Activated CD4-positive, alpha-beta T cell treated with anti-CD3 and anti-CD28 coated beads, Interleukin-2, amount 50 U/mL, for 1 hour (primary cell): ENCODE measurements around the gene MAP2.

Source experiments
- DNase-seq: peaks from one replicate; pipeline ENCODE4 v3.0.0-alpha.2; 2020

The MAP2 gene

GRCh38 chr2:209425471-209426071, 1.7 kb downstream of the MAP2 start:
- DNase-seq: no peak

- no peak for DNase-seq
These were observed 2.6 kb downstream of the MAP2 start for GRCh38 chr2:209426432-209426831.

DNA sequence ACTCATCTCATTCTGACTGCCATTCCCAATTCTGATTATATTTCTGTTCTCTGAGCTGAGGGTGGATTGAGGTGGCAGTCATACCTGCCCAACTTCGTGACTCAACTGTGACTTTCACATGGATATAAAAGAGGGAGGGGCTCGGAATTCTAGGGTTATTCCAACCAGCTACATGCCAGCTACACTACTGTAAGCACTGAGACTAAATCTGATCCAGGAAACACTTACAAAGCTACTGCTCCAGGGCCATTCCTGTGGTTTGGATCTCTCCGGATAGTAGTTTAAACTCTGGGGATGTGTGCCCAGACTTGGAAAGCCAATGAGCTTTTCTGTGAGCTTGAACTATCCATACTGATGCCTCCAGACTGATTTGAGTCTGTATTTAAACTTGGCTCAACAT, 7.9 kb downstream of the MAP2 start:
- no peak for DNase-seq

DNA sequence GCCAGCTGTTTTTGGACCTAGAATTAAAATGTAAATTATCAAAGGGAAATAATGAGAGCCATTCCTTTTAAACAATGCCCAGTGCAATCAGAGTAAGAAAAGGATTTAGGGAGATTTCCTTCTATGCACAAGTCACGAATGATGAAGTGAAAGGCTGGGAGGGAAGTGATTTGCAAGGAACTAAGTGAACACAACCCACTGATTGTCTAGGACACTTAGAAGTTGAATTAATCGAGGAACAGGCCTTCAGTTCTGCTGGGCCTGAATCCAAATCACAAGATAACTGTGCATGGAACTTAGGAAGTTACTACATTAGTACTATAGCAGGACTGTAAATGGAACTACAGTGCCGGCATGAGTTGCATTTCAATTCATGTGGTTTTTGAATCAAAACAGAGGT, 17.7 kb downstream of the MAP2 start:
- DNase-seq: no peak

GRCh38 chr2:209442939-209443338, 19.1 kb downstream of the MAP2 start:
- DNase-seq: no peak

DNA sequence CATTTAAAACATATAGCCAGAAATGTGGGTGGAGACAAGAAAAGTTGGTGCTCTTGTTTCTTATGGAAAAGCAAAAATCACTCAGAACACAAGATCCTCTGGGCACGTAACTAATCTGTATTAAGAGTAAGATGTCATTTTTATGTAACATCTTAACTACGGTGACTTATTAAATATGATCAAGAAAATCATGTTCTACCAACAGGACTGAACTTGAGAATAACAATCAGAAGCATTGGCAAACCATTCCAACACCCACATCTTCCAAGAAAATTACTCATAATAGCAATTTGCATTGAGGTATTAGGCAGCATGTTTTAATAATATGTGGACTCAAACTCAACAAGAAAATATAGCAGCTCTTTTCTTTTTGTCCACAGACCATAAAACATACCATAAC, 21.6 kb downstream of the MAP2 start:
- no peak for DNase-seq

- DNase-seq: no peak
These were observed 27.5 kb downstream of the MAP2 start for GRCh38 chr2:209451209-209451834.

DNA sequence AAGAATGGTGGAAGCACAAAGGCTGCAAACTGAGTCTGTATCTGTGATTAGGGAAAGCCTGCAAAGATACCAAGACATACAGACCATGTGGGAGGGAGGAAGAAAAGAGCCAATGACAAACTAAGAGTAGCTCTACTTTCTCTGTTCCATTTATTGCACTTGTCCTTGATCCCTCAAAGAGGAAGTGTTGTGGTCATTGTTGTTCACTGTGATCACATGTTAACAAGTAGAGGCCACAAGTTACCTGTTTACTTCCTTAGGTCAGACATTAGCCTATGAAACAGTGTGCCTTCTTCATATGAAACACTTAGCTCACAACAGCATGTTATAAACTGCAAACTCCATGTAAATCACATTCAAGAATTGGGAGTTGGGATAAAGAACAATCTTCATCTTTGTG, 32.6 kb downstream of the MAP2 start:
- DNase-seq: no peak

DNA sequence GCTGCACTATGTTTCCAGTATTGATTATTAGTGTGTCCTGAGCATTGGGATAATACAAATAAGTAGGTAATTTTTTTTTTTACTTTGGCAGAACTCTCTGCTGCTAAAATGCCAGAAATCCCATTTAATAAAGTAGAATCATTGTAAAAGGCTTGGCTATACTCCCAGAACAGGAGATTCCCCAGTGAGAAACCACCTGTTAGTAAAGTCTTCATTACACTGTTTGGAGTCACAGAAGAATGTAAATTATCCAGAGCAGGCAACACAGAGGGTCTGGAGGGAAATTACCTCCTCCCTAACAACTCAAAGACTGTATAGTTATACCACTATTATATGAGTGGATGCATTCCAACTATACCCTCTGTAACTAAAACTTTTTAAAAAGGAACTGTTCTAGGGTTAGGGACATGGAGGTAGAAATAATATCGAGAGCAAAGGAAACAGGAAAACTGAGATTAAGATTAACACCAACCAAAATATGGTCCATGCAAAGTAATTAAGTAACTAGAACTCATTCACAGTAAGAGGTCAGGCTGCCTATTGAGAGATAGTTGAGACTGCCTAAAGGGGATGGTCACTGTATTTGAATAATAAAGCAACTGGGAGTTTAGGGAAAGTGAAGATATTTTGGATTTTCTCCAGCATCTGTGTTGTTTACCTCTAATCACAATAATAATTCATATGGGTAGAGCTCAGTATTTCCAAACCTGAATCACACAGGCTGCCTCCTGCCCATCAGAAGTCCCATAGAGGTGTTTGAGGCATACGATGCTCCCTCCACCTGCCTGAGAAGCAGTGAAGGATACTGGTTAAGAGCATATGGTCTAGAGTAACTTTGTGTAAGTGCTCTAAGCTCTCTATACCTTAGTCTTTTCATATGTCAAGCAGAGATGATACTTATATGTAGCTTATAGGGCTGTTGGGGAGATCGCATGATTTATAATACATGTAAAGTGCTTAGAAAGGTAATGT, 34.4 kb downstream of the MAP2 start:
- DNase-seq: no peak

DNA sequence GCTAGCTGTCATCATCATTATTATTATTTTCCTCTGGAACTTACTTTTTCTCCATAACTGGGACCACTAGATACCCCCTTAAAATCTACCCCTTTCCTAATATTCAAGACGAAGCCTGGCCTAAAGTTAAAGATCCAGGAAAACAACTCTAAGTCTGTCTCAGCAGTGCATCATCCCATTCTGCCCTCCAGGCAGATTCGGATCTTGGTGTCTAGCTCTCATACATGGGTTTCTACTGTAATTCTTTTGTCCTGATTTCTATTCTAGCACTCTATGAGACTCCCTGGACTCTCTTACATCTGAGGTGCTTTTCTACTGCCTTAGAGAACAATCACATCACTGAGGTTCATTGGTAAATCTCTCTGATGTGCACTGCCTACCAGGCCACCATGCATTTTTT, 35.5 kb downstream of the MAP2 start:
- DNase-seq: no peak

DNA sequence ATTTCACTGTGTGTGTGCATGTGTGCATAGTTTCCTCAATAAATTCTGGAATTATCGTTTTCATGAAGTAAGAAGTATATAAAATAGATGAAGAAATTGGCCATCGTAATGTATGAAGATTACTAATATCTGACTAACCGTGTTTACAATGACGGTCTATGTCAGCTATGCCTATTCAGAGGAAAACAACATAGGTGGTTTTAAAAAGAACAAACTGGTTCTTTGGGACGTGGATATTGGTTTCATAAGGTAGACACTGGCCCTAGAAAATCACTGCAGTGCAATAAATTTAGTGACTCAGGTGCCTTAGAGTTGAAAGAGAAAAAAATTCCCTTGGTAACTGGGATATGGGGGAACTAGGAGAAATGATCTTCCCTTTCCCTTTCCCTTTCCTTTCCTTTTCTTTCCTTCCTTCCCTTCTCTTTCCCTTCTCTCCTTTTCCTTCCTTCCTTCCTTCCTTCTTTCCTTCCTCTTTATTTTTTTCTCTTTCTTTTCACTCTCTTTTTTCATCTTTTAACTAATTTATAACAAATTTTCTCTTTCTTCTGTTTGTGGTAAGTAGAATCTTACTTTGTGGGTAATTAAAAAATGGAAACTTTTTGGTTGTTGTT, 36.4 kb downstream of the MAP2 start:
- no peak for DNase-seq

DNA sequence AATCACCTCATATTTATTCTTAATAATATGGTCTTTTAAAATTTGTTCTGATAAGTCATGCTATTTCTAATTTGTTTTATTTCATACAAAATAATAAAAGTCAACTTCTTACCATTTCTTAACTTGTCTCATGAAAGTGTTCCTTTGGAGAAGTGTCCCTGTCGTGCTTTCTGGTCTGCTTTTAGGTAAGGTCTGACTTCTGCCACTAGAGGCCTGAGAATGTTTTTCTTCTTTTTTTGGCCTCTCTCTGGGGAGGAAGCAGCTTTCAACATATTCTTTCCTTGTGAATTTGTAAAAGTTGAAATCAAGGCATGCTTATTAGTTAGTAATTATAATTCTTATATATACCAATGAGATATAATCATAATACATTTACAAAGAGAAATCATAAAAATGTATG, 39.4 kb downstream of the MAP2 start:
- no peak for DNase-seq

GRCh38 chr2:209463835-209464234, 40.0 kb downstream of the MAP2 start:
- no peak for DNase-seq

DNA sequence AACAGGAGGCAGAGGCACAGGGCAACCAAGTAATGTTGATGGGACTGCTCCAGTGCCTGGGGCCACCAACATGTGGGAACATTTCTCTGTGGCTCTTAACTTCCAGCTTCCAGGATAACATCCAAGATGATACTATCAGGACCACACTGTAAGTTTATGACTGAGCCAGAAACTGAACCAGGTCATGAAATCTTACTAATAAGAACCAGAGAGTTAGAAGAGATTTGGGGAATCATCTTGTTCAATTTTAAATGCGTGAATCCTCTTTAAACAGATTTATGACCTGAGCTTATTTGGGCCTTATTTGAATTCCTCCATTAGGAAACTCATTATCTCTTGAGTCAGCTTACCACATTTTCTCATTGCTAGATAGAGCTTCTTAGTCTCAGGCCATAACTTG, 45.0 kb downstream of the MAP2 start:
- no peak for DNase-seq

- no peak for DNase-seq
These were observed 45.6 kb downstream of the MAP2 start for GRCh38 chr2:209469481-209469880.

- no peak for DNase-seq
These were observed 46.6 kb downstream of the MAP2 start for GRCh38 chr2:209470466-209470865.

- no peak for DNase-seq
These were observed 47.2 kb downstream of the MAP2 start for GRCh38 chr2:209471037-209471436.

DNA sequence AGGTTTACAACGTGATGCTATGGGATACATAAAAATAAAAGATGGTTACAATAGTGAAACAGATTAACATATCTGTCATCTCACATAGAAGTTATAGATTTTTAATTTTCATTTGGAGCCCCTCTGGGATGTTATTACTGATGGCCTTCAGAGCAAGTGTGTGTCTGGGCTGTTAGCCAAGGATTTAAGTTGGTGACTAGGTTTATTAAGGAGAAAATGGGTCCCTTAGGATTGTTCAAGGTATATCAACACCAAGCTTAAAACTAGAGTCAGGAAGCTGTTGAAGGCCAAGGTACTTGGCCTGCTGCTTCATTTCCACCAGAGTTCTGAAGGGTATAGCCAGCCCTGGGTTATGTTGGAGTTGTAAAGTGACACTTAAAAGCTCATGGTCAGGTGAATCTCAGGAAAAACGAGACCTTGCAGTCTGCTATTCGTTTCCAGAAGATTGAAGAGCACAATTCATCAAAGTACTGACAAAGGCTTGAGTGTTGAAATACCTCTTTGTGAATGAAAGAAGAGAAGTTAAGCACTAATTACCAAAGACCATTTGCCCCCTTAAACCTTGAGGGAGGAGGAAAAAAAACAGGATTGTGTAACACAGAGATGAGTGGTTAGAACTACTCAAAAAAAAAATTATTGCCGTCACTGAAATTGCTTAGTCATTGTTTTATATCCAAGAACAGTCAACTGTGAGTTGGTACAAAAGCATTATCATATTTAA, 48.4 kb downstream of the MAP2 start:
- DNase-seq: no peak

DNA sequence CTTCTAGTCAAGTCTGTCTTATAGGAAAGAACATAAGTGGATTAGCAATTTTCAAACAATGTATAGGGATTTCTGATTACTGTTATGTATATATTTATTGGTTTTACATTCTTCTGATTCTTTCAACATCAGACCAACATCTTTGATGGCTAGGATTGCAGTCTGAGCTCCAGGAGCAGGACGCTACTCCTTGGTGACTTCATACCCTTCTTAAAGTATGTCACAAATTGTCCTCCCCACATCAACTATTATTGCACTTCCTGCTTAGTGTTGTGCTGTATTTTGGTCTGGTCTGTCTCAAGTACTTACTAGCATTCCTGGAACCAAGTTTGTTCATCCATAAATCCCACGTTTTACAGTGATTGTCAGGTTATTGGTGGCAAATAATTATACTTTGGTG, 49.0 kb downstream of the MAP2 start:
- no peak for DNase-seq

- no peak for DNase-seq
These were observed 50.1 kb downstream of the MAP2 start for GRCh38 chr2:209473930-209474419.

DNA sequence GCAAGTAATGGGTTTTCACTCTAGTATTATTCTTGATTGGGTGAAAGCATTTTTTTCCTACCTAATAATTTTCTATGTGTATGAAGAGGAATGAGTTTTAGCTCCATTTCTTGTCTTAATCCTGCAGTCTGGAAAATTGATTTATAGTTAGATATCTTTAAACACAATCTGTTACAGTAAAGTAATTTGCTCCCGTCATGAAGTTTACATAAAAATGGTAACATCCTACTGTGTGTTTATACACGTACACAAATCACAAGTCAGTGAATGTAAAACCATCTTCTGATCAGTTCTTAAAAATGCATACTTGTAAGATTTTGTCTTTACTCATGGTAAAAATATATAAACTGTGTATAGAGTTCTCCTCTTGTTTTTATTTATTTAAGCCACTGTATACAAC, 51.1 kb downstream of the MAP2 start:
- no peak for DNase-seq

DNA sequence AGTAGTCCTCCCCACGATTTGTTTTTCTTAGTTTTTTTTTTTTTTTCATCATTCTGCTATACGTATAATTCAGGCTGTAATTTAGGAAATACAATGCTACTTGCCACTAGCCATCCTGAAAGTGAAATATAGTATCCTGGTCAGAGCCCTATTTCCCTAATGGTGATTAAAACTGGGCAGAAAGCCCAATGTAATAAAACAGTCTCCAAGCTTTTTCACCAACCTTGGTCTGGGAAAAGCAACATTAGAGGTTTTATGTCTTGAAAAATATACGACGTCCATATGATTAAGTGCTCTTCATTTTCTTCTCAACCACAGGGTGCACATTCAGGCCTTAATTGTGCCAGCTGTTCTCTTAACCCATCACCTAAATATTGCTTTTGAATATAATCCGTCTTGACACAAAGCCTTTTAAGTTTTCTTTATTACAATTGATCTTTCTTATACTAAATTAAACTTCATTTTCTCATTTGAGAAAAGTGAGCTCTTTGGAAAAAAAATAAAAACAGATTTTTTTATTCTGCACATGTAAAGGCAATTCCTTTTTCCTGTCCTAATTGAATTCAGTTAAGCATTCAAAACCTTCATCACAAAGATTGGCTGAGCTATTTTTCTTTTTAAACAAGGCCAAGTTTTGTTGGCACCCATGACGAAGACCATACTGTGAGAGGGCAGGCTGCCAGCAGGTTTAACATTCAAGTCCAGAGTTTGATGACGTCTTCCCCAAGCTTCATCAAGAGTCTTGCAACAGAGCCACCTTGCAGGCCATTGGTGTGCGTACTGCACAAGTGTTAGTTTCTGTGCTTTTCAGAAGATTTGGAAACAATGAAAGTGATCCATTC, 52.7 kb downstream of the MAP2 start:
- no peak for DNase-seq
